Hippocampal formation (tissue), 2 donors: ENCODE measurements around the gene PPFIA3.
"Not testable (repeated sequence)": the region's sequence is repeated elsewhere in the genome, so short reads cannot be mapped to it uniquely, and the experiment has no call there.

Experiments
- DNase-seq, 2 donors: peaks; one replicate each; lab custom pipeline; 2025; lab: John Stamatoyannopoulos, UW

The PPFIA3 gene

DNA sequence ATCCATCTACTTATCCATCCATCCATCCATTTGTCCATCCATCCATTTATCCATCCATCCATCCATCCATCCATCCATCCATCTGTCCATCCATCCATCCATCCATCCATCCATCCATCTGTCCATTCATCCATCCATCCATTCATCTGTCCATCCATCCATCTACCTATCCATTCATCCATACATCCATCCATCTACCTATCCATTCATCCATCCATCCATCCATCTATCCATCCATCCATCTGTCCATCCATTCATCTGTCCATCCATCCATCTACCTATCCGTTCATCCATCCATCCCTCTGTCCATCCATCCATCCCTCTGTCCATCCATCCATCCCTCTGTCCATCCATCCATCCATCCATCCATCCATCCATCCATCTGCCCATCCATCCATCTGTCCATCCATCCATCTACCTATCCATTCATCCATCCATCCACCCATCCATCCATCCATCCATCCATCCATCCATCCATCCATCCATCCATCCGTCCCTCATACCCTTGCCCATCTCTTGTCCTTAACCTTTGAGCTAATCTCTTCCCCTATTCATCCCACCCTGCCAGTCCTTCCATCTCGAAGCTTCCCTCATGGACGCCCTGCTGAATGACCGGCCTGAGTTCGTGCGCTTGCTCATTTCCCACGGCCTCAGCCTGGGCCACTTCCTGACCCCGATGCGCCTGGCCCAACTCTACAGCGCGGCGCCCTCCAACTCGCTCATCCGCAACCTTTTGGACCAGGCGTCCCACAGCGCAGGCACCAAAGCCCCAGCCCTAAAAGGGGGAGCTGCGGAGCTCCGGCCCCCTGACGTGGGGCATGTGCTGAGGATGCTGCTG is 62.9 kb downstream of the PPFIA3 start:
- DNase-seq = not testable (repeated sequence)

DNA sequence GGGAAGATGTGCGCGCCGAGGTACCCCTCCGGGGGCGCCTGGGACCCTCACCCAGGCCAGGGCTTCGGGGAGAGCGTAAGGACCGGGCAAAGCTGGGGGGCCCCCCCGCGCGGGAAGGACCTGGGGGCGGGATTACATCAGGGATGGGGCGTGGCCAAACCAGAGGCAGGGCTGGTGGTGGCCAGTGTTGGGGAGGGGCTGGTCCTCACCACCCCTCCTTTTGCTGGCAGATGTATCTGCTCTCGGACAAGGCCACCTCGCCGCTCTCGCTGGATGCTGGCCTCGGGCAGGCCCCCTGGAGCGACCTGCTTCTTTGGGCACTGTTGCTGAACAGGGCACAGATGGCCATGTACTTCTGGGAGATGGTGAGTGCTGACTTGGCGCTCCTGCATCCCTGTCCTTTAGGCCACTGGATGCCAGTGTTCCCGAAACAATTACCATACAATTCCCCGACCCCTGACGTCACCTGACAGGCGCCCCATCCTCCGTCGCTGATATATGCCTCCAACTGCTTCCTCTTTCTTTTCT is 63.6 kb downstream of the PPFIA3 start:
- DNase-seq = no peak

DNA sequence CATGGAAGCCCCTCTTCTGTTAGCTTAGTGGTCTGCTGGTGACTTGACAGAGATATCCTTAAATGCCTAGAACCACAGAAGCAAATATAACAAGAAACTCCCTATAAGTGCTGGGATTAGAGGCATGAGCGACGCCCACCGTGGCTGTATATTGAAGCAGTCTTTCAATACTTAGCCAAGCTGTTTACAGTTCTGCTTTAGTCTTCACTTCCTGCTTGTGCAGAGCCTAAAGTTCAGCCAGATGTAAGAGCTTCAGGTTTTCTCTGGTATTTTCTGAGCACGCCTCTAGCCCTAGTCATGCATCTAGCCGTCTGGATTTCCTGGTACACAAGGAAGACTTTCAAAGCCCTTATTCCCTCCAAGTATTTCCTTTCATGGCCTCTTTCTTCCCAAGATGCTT is 66.8 kb downstream of the PPFIA3 start:
- DNase-seq = no peak

DNA sequence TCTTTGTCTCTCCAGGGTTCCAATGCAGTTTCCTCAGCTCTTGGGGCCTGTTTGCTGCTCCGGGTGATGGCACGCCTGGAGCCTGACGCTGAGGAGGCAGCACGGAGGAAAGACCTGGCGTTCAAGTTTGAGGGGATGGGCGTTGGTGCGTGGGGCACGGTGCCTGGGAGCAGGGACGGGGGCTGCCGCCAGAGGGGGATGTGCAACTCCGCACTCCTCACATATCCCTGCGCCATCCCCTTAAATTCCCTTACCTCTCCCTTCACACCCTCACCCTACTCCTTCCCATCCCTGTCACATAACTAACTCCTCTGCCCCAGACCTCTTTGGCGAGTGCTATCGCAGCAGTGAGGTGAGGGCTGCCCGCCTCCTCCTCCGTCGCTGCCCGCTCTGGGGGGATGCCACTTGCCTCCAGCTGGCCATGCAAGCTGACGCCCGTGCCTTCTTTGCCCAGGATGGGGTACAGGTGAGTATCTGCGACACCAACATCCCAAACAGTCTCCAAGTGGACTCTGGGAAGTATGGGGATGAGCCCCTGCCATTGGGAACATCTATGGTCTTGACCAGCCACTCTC is 69.4 kb downstream of the PPFIA3 start:
- DNase-seq = no peak

DNA sequence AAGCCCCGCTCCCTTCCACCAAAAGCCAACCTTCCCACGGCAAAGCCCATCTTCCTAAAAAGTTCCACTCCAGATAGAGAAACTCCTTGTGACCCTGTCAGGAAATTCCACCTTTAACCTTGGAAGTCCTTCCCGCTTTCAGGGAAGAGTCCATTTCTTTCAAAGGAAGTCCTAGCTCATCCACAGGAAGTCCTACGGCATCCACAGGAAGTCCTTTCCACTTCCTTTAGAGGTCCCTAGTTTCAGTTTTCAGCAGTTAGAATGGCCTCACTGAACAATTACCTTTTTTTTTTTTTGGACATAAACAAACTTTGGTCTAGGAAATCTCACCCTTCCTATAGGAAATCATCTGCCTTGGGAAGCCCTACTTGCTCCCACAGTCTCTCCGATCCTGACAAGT is 69.9 kb downstream of the PPFIA3 start:
- no peak for DNase-seq

GRCh38 chr19:49190781-49191180 is 71.4 kb downstream of the PPFIA3 start:
- no peak for DNase-seq

GRCh38 chr19:49193822-49194394 is 74.6 kb downstream of the PPFIA3 start:
- no peak for DNase-seq

- no peak for DNase-seq
Measured at GRCh38 chr19:49194408-49194807, 75.1 kb downstream of the PPFIA3 start.

- no peak for DNase-seq
Measured at GRCh38 chr19:49196527-49197240, 77.3 kb downstream of the PPFIA3 start.

- no peak for DNase-seq
Measured at GRCh38 chr19:49200238-49200862, 81.0 kb downstream of the PPFIA3 start.
